ENCODE data around the gene ACTR8. TPM values are rescaled to one million over a fixed set of nuclear protein-coding genes. Genes with fewer than 3 reads are reported as not detected.

Gene ACTR8
- total and polyA plus RNA-seq, 2 of the 4 experiments (the other 2 are of a cell fraction), result 20.3 to 31.4 TPM

DNA sequence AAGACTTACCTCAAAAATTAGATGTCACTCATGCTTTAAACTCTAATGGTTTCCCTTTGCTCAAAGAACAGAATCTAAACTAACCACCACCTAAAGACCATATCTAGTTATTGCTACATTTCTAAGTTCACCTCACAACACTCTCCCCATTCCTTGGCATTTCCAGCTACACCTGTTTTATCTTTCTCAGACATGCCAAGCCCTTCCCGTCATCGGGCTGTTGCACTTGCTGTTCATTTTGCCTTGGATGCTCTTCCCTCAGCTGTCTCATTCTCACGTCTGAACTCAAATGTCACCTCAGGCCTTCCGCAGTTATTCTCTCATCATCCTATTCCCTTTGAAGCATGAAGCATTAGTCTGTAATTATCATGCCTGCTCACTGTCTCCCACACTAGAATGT, 1.1 kb upstream of the ACTR8 start:
- CTCF ChIA-PET, result no interaction called here
- Histone ChIP-seq H2BK15ac (ENCODE audit: low read depth, low read length) (no peak overlapping the region), H4K5ac (ENCODE audit: low read depth, low read length) (no peak overlapping the region), H3K14ac (replicated peaks; ENCODE audit: low read depth, low read length) (no peak overlapping the region), H2AK9ac (replicated peaks; ENCODE audit: low read depth, low read length, poor library complexity) (no peak overlapping the region), H3K4me1 (ENCODE audit: control insufficient read depth, insufficient read depth, low read length) (peaks cover 8% of the 10 kb centered on the region), H3K27ac (ENCODE audit: insufficient read depth, low read length) (no peak overlapping the region), H3K27me3 (ENCODE audit: control insufficient read depth, insufficient read depth, low read length) (no peaks in the 10 kb centered on the region), H2BK5ac (ENCODE audit: low read depth, low read length, poor library complexity, severe bottlenecking) (no peak overlapping the region), H3K23ac (ENCODE audit: low read depth, low read length) (no peak overlapping the region), H3K18ac (ENCODE audit: low read depth, low read length) (no peak overlapping the region), H4K91ac (ENCODE audit: insufficient read depth, low read depth, low read length) (no peak overlapping the region), H3K79me1 (ENCODE audit: low read depth in 1 of 2, low read length in 2 of 2) (peaks cover 13 to 23% of the 10 kb centered on the region in 2 experiments), H3K4me3 (ENCODE audit: insufficient read depth, low read depth, low read length) (no peak overlapping the region), H3K9ac (ENCODE audit: low read depth, low read length) (no peak overlapping the region), H3K9me3 (ENCODE audit: control insufficient read depth, insufficient read depth, low read length) (no peaks in the 10 kb centered on the region), H2BK120ac (ENCODE audit: low read depth, low read length) (no peak overlapping the region), H3K36me3 (ENCODE audit: control insufficient read depth, insufficient read depth, low read length) (peaks cover 16% of the 10 kb centered on the region), H4K20me1 (ENCODE audit: insufficient read depth, low read length) (no peaks in the 10 kb centered on the region), H4K8ac (ENCODE audit: low read depth in 2 of 2, low read length in 2 of 2) (peak overlapping the region in 1 of 2 experiments; percentile 81; a peak in 1 of 4 replicates), H3K4me2 (ENCODE audit: low read depth, low read length) (no peak overlapping the region), H2AK5ac (ENCODE audit: low read depth, low read length) (no peak overlapping the region), H3K4ac (ENCODE audit: low read depth, low read length) (no peak overlapping the region), H2AFZ (replicated peaks; ENCODE audit: low read length, poor library complexity) (no peak overlapping the region), H3K9me1 (ENCODE audit: insufficient read depth, low read length) (peaks cover 6% of the 10 kb centered on the region; the same call in 1 of the 2 replicates), H3K56ac (ENCODE audit: extremely low read depth, insufficient read depth, low read length) (no peak overlapping the region), H2BK20ac (ENCODE audit: low read depth, low read length) (no peak overlapping the region)
- intact Hi-C loops (cut with micrococcal nuclease), result loop anchor here (5.0 to 10.0 kb wide), 2 partner anchors 538 to 586 kb away; partner anchors contain the start of gene DCP1A
- TF ChIP-seq CEBPB (IDR thresholded peaks at IDR 0.05; ENCODE audit: low read depth, low read length), result no peak
- TF ChIP-seq, protein P1, sequence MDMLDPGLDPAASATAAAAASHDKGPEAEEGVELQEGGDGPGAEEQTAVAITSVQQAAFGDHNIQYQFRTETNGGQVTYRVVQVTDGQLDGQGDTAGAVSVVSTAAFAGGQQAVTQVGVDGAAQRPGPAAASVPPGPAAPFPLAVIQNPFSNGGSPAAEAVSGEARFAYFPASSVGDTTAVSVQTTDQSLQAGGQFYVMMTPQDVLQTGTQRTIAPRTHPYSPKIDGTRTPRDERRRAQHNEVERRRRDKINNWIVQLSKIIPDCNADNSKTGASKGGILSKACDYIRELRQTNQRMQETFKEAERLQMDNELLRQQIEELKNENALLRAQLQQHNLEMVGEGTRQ (IDR thresholded peaks at IDR 0.05; ENCODE audit: low read depth, low read length), result no peak
- no peak for TF ChIP-seq MAFK (IDR thresholded peaks at IDR 0.05; ENCODE audit: low read depth, low read length)
- no peak for TF ChIP-seq POLR2A (IDR thresholded peaks at IDR 0.05; ENCODE audit: low read depth, low read length)
- in situ Hi-C loops (cut with MboI; ENCODE audit: low sequenced_read_pairs), result loop anchor here (25.0 kb wide), 1 partner anchor 596 kb away; no protein-coding TSS in a partner anchor
- no peak for DNase-seq
- no TSS peak for BruUV-seq (replicated peaks)
- no peak for ATAC-seq (ENCODE audit: low read depth)
- POLR2A ChIA-PET (ENCODE audit: unreplicated experiment), result no interaction called here
- dilution Hi-C loops (cut with HindIII; ENCODE audit: low sequenced_read_pairs, unreplicated experiment), result no loop called here
- 100% methylated on average over 2 of the region's 4 CpGs; no CpG with 5 or more reads in 1 of the 2 experiments for WGBS, 2 experiments (ENCODE audit: extremely low coverage in 2 of 2, insufficient read length in 1 of 2)
